Activated CD8-positive, alpha-beta memory T cell treated with anti-CD3 and anti-CD28 coated beads, Interleukin-2, amount 10 ng/mL, durations not matched to agents 7 days and 5 days (primary cell): ENCODE results near the gene RRAGD. TPM values are rescaled to one million over a fixed set of nuclear protein-coding genes. Genes with fewer than 3 reads are reported as not detected.
"Not testable (repeated sequence)": the region's sequence is repeated elsewhere in the genome, so short reads cannot be mapped to it uniquely, and the experiment has no call there.

Source experiments
- ATAC-seq: fragments of 150-1000 bp; cut with Tn5 transposase; one replicate; pipeline ENCODE4 v1.10.0; 2021; ENCODE audit warnings: moderate library complexity
- CTCF ChIA-PET: fragments of 350-600 bp; sonication (Branson Sonifier 250); formaldehyde crosslinking; loops from one replicate; lab custom pipeline; 2021; ENCODE audit warnings: antibody characterized with exemption; lab: Charles Lee
- DNase-seq: peaks from one replicate; pipeline ENCODE4 v3.0.0-alpha.2; 2020
- H3K27ac Mint-ChIP-seq: one replicate; pipeline ENCODE4 v1.8.0; 2021; ENCODE audit warnings: mild to moderate bottlenecking, mixed read lengths
- H3K27me3 Mint-ChIP-seq: one replicate; pipeline ENCODE4 v1.8.0; 2021; ENCODE audit warnings: mixed read lengths
- H3K36me3 Mint-ChIP-seq: one replicate; pipeline ENCODE4 v1.8.0; 2021; ENCODE audit warnings: mild to moderate bottlenecking, mixed read lengths
- H3K4me1 Mint-ChIP-seq: one replicate; pipeline ENCODE4 v1.8.0; 2021; ENCODE audit warnings: mixed read lengths
- H3K4me3 Mint-ChIP-seq: one replicate; pipeline ENCODE4 v1.8.0; 2021; ENCODE audit warnings: mild to moderate bottlenecking, moderate library complexity, mixed read lengths
- H3K9me3 Mint-ChIP-seq: one replicate; pipeline ENCODE4 v1.8.0; 2022; ENCODE audit warnings: low read depth, mixed read lengths
- total RNA-seq, 2 experiments: library from RNA; stranded (reverse); gene quantifications; one replicate each; pipeline ENCODE4 v1.2.3, GENCODE V29; 2021

The RRAGD gene
- total RNA-seq, 2 experiments from 2014 or later: 1.3 to 5.7 TPM

GRCh38 chr6:89409461-89410035 is 2.5 kb downstream of the RRAGD start:
- Mint-ChIP-seq H3K27me3 (peaks cover 44% of the 10 kb centered on the region), H3K27ac (no peak overlapping the region), H3K4me3 (no peak overlapping the region), H3K9me3 (no peaks in the 10 kb centered on the region), H3K36me3 (no peaks in the 10 kb centered on the region), H3K4me1 (peaks cover 29% of the 10 kb centered on the region)
- ATAC-seq (no peak), DNase-seq (no peak)
- CTCF ChIA-PET: interaction anchor here (4.5 kb wide), 1 partner anchor 37 kb away, joined by 28 read pairs; no protein-coding TSS in a partner anchor

GRCh38 chr6:89406141-89406540 is 5.9 kb downstream of the RRAGD start:
- Mint-ChIP-seq H3K4me1 (peaks cover 18% of the 10 kb centered on the region), H3K36me3 (no peaks in the 10 kb centered on the region), H3K4me3 (no peak overlapping the region), H3K27me3 (peaks cover 25% of the 10 kb centered on the region), H3K9me3 (no peaks in the 10 kb centered on the region), H3K27ac (no peak overlapping the region)
- no peak for ATAC-seq
- DNase-seq: no peak
- CTCF ChIA-PET: interaction anchor here (1.2 to 1.4 kb wide), 2 partner anchors 26 to 34 kb away, joined by 3 read pairs; partner anchors contain the start of gene ANKRD6

GRCh38 chr6:89404512-89404911 is 7.6 kb downstream of the RRAGD start:
- Mint-ChIP-seq H3K4me3 (no peak overlapping the region), H3K27me3 (peaks cover 12% of the 10 kb centered on the region), H3K9me3 (no peaks in the 10 kb centered on the region), H3K4me1 (peaks cover 9% of the 10 kb centered on the region), H3K27ac (no peak overlapping the region), H3K36me3 (no peaks in the 10 kb centered on the region)
- DNase-seq (no peak), ATAC-seq (no peak)
- CTCF ChIA-PET: interaction anchor here (0.7 kb wide), 1 partner anchor 695 kb away, joined by 3 read pairs; no protein-coding TSS in a partner anchor

GRCh38 chr6:89402776-89403175 is 9.3 kb downstream of the RRAGD start:
- CTCF ChIA-PET: interaction anchor here (2.4 kb wide), 1 partner anchor 31 kb away, joined by 10 read pairs; no protein-coding TSS in a partner anchor
- H3K36me3 Mint-ChIP-seq: no peaks in the 10 kb centered on the region
- H3K27ac Mint-ChIP-seq: no peak overlapping the region
- H3K4me1 Mint-ChIP-seq: peaks cover 9% of the 10 kb centered on the region
- DNase-seq (no peak), ATAC-seq (no peak)
- peaks cover 5% of the 10 kb centered on the region for H3K27me3 Mint-ChIP-seq
- no peaks in the 10 kb centered on the region for H3K9me3 Mint-ChIP-seq
- no peak overlapping the region for H3K4me3 Mint-ChIP-seq

GRCh38 chr6:89400912-89401399 is 11.1 kb downstream of the RRAGD start:
- no peak overlapping the region for H3K4me3 Mint-ChIP-seq
- DNase-seq (no peak), ATAC-seq (no peak)
- H3K9me3 Mint-ChIP-seq: no peaks in the 10 kb centered on the region
- no peak overlapping the region for H3K27ac Mint-ChIP-seq
- no peaks in the 10 kb centered on the region for H3K36me3 Mint-ChIP-seq
- CTCF ChIA-PET: interaction anchor here (0.5 to 0.8 kb wide), 2 partner anchors 9 to 44 kb away, joined by 3 read pairs; no protein-coding TSS in a partner anchor
- H3K27me3 Mint-ChIP-seq: no peaks in the 10 kb centered on the region
- peaks cover 3% of the 10 kb centered on the region for H3K4me1 Mint-ChIP-seq

GRCh38 chr6:89400050-89400449 is 12.0 kb downstream of the RRAGD start:
- CTCF ChIA-PET: no interaction called here
- Mint-ChIP-seq H3K4me1 (no peaks in the 10 kb centered on the region), H3K36me3 (no peaks in the 10 kb centered on the region), H3K27ac (no peak overlapping the region), H3K27me3 (no peaks in the 10 kb centered on the region), H3K4me3 (no peak overlapping the region), H3K9me3 (no peaks in the 10 kb centered on the region)
- ATAC-seq (no peak), DNase-seq (no peak)

- no peaks in the 10 kb centered on the region for H3K4me1 Mint-ChIP-seq
- ATAC-seq (no peak), DNase-seq (no peak)
- H3K27me3 Mint-ChIP-seq: no peaks in the 10 kb centered on the region
- no peaks in the 10 kb centered on the region for H3K36me3 Mint-ChIP-seq
- no peak overlapping the region for H3K27ac Mint-ChIP-seq
- H3K4me3 Mint-ChIP-seq: no peak overlapping the region
- no peaks in the 10 kb centered on the region for H3K9me3 Mint-ChIP-seq
- CTCF ChIA-PET: interaction anchor here (1.2 to 1.3 kb wide), 2 partner anchors 27 to 216 kb away, joined by 3 to 5 read pairs; no protein-coding TSS in a partner anchor
Measured at GRCh38 chr6:89398762-89399525, 13.1 kb downstream of the RRAGD start.

- H3K9me3 Mint-ChIP-seq, H3K27ac Mint-ChIP-seq, H3K27me3 Mint-ChIP-seq, H3K36me3 Mint-ChIP-seq, CTCF ChIA-PET, H3K4me1 Mint-ChIP-seq, DNase-seq, H3K4me3 Mint-ChIP-seq, ATAC-seq: not testable (repeated sequence)
Measured at GRCh38 chr6:89397884-89398283, 14.2 kb downstream of the RRAGD start.

- Mint-ChIP-seq H3K4me3 (no peak overlapping the region), H3K4me1 (peaks cover 3% of the 10 kb centered on the region), H3K27me3 (peaks cover 6% of the 10 kb centered on the region), H3K36me3 (peaks cover 7% of the 10 kb centered on the region), H3K27ac (no peak overlapping the region), H3K9me3 (peaks cover 8% of the 10 kb centered on the region)
- CTCF ChIA-PET: no interaction called here
- DNase-seq (no peak), ATAC-seq (no peak)
Measured at GRCh38 chr6:89393659-89394058, 18.4 kb downstream of the RRAGD start.

- Mint-ChIP-seq H3K36me3 (peaks cover 7% of the 10 kb centered on the region), H3K27me3 (peaks cover 6% of the 10 kb centered on the region), H3K9me3 (peaks cover 8% of the 10 kb centered on the region), H3K4me3 (no peak overlapping the region), H3K27ac (no peak overlapping the region), H3K4me1 (peaks cover 3% of the 10 kb centered on the region)
- no peak for ATAC-seq
- no peak for DNase-seq
- CTCF ChIA-PET: interaction anchor here (1.5 kb wide), 1 partner anchor 40 kb away, joined by 4 read pairs; the partner anchor contains the start of gene ANKRD6
Measured at GRCh38 chr6:89392823-89393222, 19.2 kb downstream of the RRAGD start.

GRCh38 chr6:89388846-89389245 is 23.2 kb downstream of the RRAGD start:
- H3K9me3 Mint-ChIP-seq: peaks cover 8% of the 10 kb centered on the region
- H3K36me3 Mint-ChIP-seq: peaks cover 7% of the 10 kb centered on the region
- no peak for DNase-seq
- CTCF ChIA-PET: no interaction called here
- peaks cover 3% of the 10 kb centered on the region for H3K4me1 Mint-ChIP-seq
- peaks cover 6% of the 10 kb centered on the region for H3K27me3 Mint-ChIP-seq
- no peak overlapping the region for H3K27ac Mint-ChIP-seq
- H3K4me3 Mint-ChIP-seq: no peak overlapping the region
- no peak for ATAC-seq

- Mint-ChIP-seq H3K36me3 (no peaks in the 10 kb centered on the region), H3K9me3 (no peaks in the 10 kb centered on the region), H3K27ac (no peak overlapping the region), H3K27me3 (no peaks in the 10 kb centered on the region), H3K4me3 (no peak overlapping the region), H3K4me1 (no peaks in the 10 kb centered on the region)
- no peak for ATAC-seq
- CTCF ChIA-PET: interaction anchor here (0.9 to 1.5 kb wide), 2 partner anchors 12 to 15 kb away, joined by 4 to 5 read pairs; no protein-coding TSS in a partner anchor
- DNase-seq: no peak
Measured at GRCh38 chr6:89387516-89388201, 24.4 kb downstream of the RRAGD start.

- H3K4me1 Mint-ChIP-seq: no peaks in the 10 kb centered on the region
- DNase-seq (no peak), ATAC-seq (no peak)
- no peaks in the 10 kb centered on the region for H3K27me3 Mint-ChIP-seq
- H3K4me3 Mint-ChIP-seq: no peak overlapping the region
- no peak overlapping the region for H3K27ac Mint-ChIP-seq
- no peaks in the 10 kb centered on the region for H3K36me3 Mint-ChIP-seq
- CTCF ChIA-PET: interaction anchor here (0.9 to 1.5 kb wide), 2 partner anchors 11 to 14 kb away, joined by 4 to 5 read pairs; no protein-coding TSS in a partner anchor
- H3K9me3 Mint-ChIP-seq: no peaks in the 10 kb centered on the region
Measured at GRCh38 chr6:89386917-89387491, 25.1 kb downstream of the RRAGD start.
